IPS-11a (cell line): ENCODE measurements around the gene PPIP5K1.

Experiments used
- H3K4me3 ChIP-seq: one replicate; pipeline ENCODE4 v1.5.1; 2013; ENCODE audit warnings: low read depth, low read length, control low read depth

Gene PPIP5K1

GRCh38 chr15:43518197-43518761 lies 71.7 kb downstream of the PPIP5K1 start:
- H3K4me3 ChIP-seq = peak overlapping the region; percentile 51

GRCh38 chr15:43517354-43518196 lies 72.4 kb downstream of the PPIP5K1 start, which contains the start of gene MAP1A:
Gene MAP1A (plus strand): TSS chr15:43517608. CDS start chr15:43521474, 3,866 bp downstream.
- H3K4me3 ChIP-seq = peak within 1 kb of the TSS; percentile 51

GRCh38 chr15:43516801-43517353 lies 73.1 kb downstream of the PPIP5K1 start:
- H3K4me3 ChIP-seq = peak overlapping the region; percentile 33

GRCh38 chr15:43516185-43516584 lies 73.8 kb downstream of the PPIP5K1 start:
- no peak overlapping the region for H3K4me3 ChIP-seq

- no peak overlapping the region for H3K4me3 ChIP-seq
Observed at GRCh38 chr15:43515741-43516140, 74.3 kb downstream of the PPIP5K1 start.

- H3K4me3 ChIP-seq = no peak overlapping the region
Observed at GRCh38 chr15:43514241-43515057, 75.6 kb downstream of the PPIP5K1 start.

- no peak overlapping the region for H3K4me3 ChIP-seq
Observed at GRCh38 chr15:43513550-43513949, 76.5 kb downstream of the PPIP5K1 start.

GRCh38 chr15:43511012-43511885 lies 78.8 kb downstream of the PPIP5K1 start:
- H3K4me3 ChIP-seq = peak overlapping the region; percentile 47

- H3K4me3 ChIP-seq = peak overlapping the region; percentile 64
Observed at GRCh38 chr15:43510200-43511011, 79.6 kb downstream of the PPIP5K1 start.

- H3K4me3 ChIP-seq = peak overlapping the region; percentile 64
Observed at GRCh38 chr15:43509660-43510199, 80.3 kb downstream of the PPIP5K1 start.

GRCh38 chr15:43508991-43509659 lies 80.9 kb downstream of the PPIP5K1 start:
- no peak overlapping the region for H3K4me3 ChIP-seq

- no peak overlapping the region for H3K4me3 ChIP-seq
Observed at GRCh38 chr15:43508421-43508820, 81.6 kb downstream of the PPIP5K1 start.

GRCh38 chr15:43505738-43506137 lies 84.3 kb downstream of the PPIP5K1 start:
- no peak overlapping the region for H3K4me3 ChIP-seq

GRCh38 chr15:43499635-43500034 lies 90.4 kb downstream of the PPIP5K1 start:
- no peak overlapping the region for H3K4me3 ChIP-seq

- H3K4me3 ChIP-seq = no peak overlapping the region
Observed at GRCh38 chr15:43498990-43499389, 91.0 kb downstream of the PPIP5K1 start.

- H3K4me3 ChIP-seq = no peak overlapping the region
Observed at GRCh38 chr15:43493703-43494472, 96.1 kb downstream of the PPIP5K1 start.

GRCh38 chr15:43492673-43493601 lies 97.1 kb downstream of the PPIP5K1 start, which contains the start of gene TP53BP1:
Gene TP53BP1 (minus strand): TSS chr15:43493156. CDS start chr15:43493043, 113 bp downstream.
- H3K4me3 ChIP-seq = peak within 1 kb of the TSS; percentile 86
